GM12878 (cell line): ENCODE measurements around the gene WBP2NL. TPM values are rescaled to one million over a fixed set of nuclear protein-coding genes. Genes with fewer than 3 reads are reported as not detected.

Experiments used
- ATAC-seq: fragments of 200-7000 bp; cut with Tn5 transposase; 3 replicates; pipeline ENCODE4 v1.9.1; 2020; ENCODE audit warnings: mild to moderate bottlenecking, moderate library complexity
- BruUV-seq: library from RNA; stranded (reverse); fragments of 400-500 nt; replicated peaks from 2 replicates; lab custom pipeline; 2021; lab: Mats Ljungman, UMichigan
- CTCF ChIA-PET: fragments of 300-600 bp; sonication (Branson Sonifier 250); formaldehyde crosslinking; extraction: SDS; loops from one replicate; lab custom pipeline; 2021; ENCODE audit warnings: inconsistent platforms; lab: Yijun Ruan, JAX
- POLR2A ChIA-PET: fragments of 350-600 bp; formaldehyde crosslinking; extraction: SDS; loops from one replicate; lab custom pipeline; 2021; ENCODE audit warnings: inconsistent platforms; lab: Charles Lee
- RAD21 ChIA-PET: fragments of 300-600 bp; sonication (Branson Sonifier 250); formaldehyde crosslinking; loops from one replicate; lab custom pipeline; 2023; ENCODE audit warnings: antibody characterized with exemption; ENCODE audit not compliant: unreplicated experiment; lab: Charles Lee
- SMC1A ChIA-PET: fragments of 300-600 bp; sonication (Branson Sonifier 250); formaldehyde crosslinking; loops from one replicate; lab custom pipeline; 2023; ENCODE audit not compliant: unreplicated experiment, uncharacterized antibody; lab: Charles Lee
- DNase-seq: peaks from one replicate; pipeline ENCODE4 v3.0.0-alpha.2; 2011; ENCODE audit warnings: low read depth, low spot score
- FAIRE-seq: peaks from 3 replicates; lab custom pipeline; 2011; peaks lifted over from hg19 to GRCh38; lab: Jason Lieb, UNC
- H2AFZ ChIP-seq: 2 replicates; pipeline ENCODE4 v1.6.0; 2011; ENCODE audit warnings: low read depth, low read length, control low read depth; ENCODE audit not compliant: control insufficient read depth
- H3K27ac ChIP-seq: 2 replicates; pipeline ENCODE4 v1.5.1; 2011; ENCODE audit warnings: control low read depth; ENCODE audit not compliant: control insufficient read depth, insufficient read depth
- H3K27me3 ChIP-seq, 2 experiments: replicated peaks in 1 of 2; 2 replicates each; pipeline versions ENCODE4 v1.6.0 to v1.6.1; 2011; ENCODE audit warnings: low read length in 1 of 2; ENCODE audit not compliant: control insufficient read depth in 2 of 2, insufficient read depth in 2 of 2
- H3K36me3 ChIP-seq, 2 experiments: 2 replicates each; pipeline ENCODE4 v1.5.1; 2011; ENCODE audit warnings: low read length in 1 of 2; ENCODE audit not compliant: control insufficient read depth in 2 of 2, insufficient read depth in 2 of 2
- H3K4me1 ChIP-seq: 2 replicates; pipeline ENCODE4 v1.6.1; 2011; ENCODE audit warnings: mild to moderate bottlenecking, low read length, moderate library complexity, mixed read lengths; ENCODE audit not compliant: control insufficient read depth, insufficient read depth
- H3K4me2 ChIP-seq: 2 replicates; pipeline ENCODE4 v1.6.0; 2011; ENCODE audit warnings: control low read depth; ENCODE audit not compliant: control insufficient read depth, insufficient read depth
- H3K4me3 ChIP-seq: fragments of 200-600 bp; sonication (generic); 2 replicates; pipeline ENCODE4 v1.5.1; 2016
- H3K79me2 ChIP-seq: 2 replicates; pipeline ENCODE4 v1.6.0; 2011; ENCODE audit warnings: low read length; ENCODE audit not compliant: control insufficient read depth, insufficient read depth
- H3K9ac ChIP-seq: 2 replicates; pipeline ENCODE4 v1.8.0; 2011; ENCODE audit warnings: low read length, control low read depth, mixed read lengths; ENCODE audit not compliant: control insufficient read depth, insufficient read depth
- H3K9me3 ChIP-seq: replicated peaks from 3 replicates; pipeline ENCODE4 v1.5.1; 2011; ENCODE audit warnings: mild to moderate bottlenecking, low read length; ENCODE audit not compliant: control insufficient read depth, insufficient read depth
- H4K20me1 ChIP-seq: 2 replicates; pipeline ENCODE4 v1.6.0; 2011; ENCODE audit not compliant: control insufficient read depth, insufficient read depth
- BMI1 ChIP-seq: fragments of 450-650 bp; IDR thresholded peaks from 2 replicates; pipeline ENCODE4 v1.6.1; 2016; ENCODE audit warnings: mild to moderate bottlenecking, moderate library complexity, borderline replicate concordance
- IKZF1 ChIP-seq: fragments of 450-650 bp; conservative IDR thresholded peaks from 2 replicates; pipeline ENCODE4 v1.6.1; 2017; ENCODE audit warnings: antibody characterized with exemption, mild to moderate bottlenecking
- IKZF2 ChIP-seq, 2 experiments: fragments of 450-650 bp; IDR thresholded peaks; 2 replicates each; pipeline ENCODE4 v1.6.1; 2017; ENCODE audit warnings: mild to moderate bottlenecking in 2 of 2, moderate library complexity in 2 of 2
- MXI1 ChIP-seq: fragments of 150-350 bp; IDR thresholded peaks from 2 replicates; pipeline ENCODE4 v1.6.1; 2011; ENCODE audit warnings: low read depth, mild to moderate bottlenecking, inconsistent platforms, low read length, improper control_type of control experiment
- NFXL1 ChIP-seq: fragments of 450-650 bp; IDR thresholded peaks from 2 replicates; pipeline ENCODE4 v1.6.1; 2017; ENCODE audit warnings: antibody characterized with exemption, mild to moderate bottlenecking, borderline replicate concordance
- REST ChIP-seq: IDR thresholded peaks from 2 replicates; pipeline ENCODE4 v1.6.1; 2012; ENCODE audit warnings: mild to moderate bottlenecking, low read depth, low read length
- RUNX3 ChIP-seq: IDR thresholded peaks from 2 replicates; pipeline ENCODE4 v1.6.1; 2012; ENCODE audit warnings: low read length, inconsistent platforms
- SKIL ChIP-seq: fragments of 450-650 bp; IDR thresholded peaks from 2 replicates; pipeline ENCODE4 v1.6.1; 2017; ENCODE audit warnings: mild to moderate bottlenecking, low read depth, inconsistent platforms; ENCODE audit not compliant: poor library complexity, severe bottlenecking
- SPI1 ChIP-seq: IDR thresholded peaks from 2 replicates; pipeline ENCODE4 v1.6.1; 2011; ENCODE audit warnings: low read depth, mild to moderate bottlenecking, low read length, moderate library complexity, borderline replicate concordance; ENCODE audit not compliant: insufficient read depth
- WGBS: methylation state at CpG from one replicate; pipeline ENCODE4 v1.1.6; 2016; ENCODE audit warnings: low lambda C conversion rate; ENCODE audit not compliant: insufficient replicate concordance, insufficient coverage; ENCODE audit errors: missing lambda C conversion rate; 5-methylcytosine and 5-hydroxymethylcytosine counted together
- in situ Hi-C: fragments of 300-500 bp; cut with MboI; formaldehyde crosslinking; loops from 9 replicates; pipeline ENCODE4 v1.14.3; 2018; ENCODE audit warnings: mixed read lengths
- intact Hi-C: fragments of 100-400 bp; cut with micrococcal nuclease; formaldehyde crosslinking; loops from one replicate; pipeline ENCODE4 v1.14.2; 2022; ENCODE audit not compliant: unreplicated experiment
- polyA plus RNA-seq, 11 experiments: library from polyadenylated mRNA; depleted of rRNA in 4 of 11; unstranded in 6 of 11; stranded (reverse) in 5 of 11; fragments of >200 nt; fragmentation: Nextera tagmentation in 4 of 11; fragmentation: Illumina TruSeq in 1 of 11; extraction: Ambion mirVana in 4 of 11; extraction: Trizol in 1 of 11; gene quantifications; 1 replicate in 1 of 11; 2 replicates in 10 of 11; pipeline versions ENCODE4 v1.2.1 to v1.2.3, GENCODE V29; 2011 to 2016; ENCODE audit warnings: inconsistent platforms in 2 of 11, missing spikeins in 2 of 11, low read depth in 1 of 11
- total RNA-seq, 4 experiments: library from RNA; depleted of rRNA in 3 of 4; stranded (reverse); fragments of >200 nt in 3 of 4; fragmentation: Illumina TruSeq in 1 of 4; extraction: Trizol in 1 of 4; gene quantifications; 2 replicates each; pipeline versions ENCODE4 v1.2.1 to v1.2.3, GENCODE V29; 2013 to 2021
- TF ChIP-seq, protein P1 (sequence below): fragments of 450-650 bp; conservative IDR thresholded peaks from 2 replicates; pipeline ENCODE4 v1.6.1; 2017; ENCODE audit warnings: mild to moderate bottlenecking, moderate library complexity

The WBP2NL gene
- total and polyA plus RNA-seq, 10 of the 15 experiments (the other 5 are each of a cell fraction or from before 2014, with no cell fraction given) = 0.46 to 1.9 (median 1.3) TPM

GRCh38 chr22:42068291-42068690 is 69.7 kb downstream of the WBP2NL start (continued):
- TF ChIP-seq NFXL1 = no peak
- no peak for TF ChIP-seq MXI1
- TF ChIP-seq, all 136 proteins: peak for 0

GRCh38 chr22:42069801-42070516 is 71.4 kb downstream of the WBP2NL start:
- peaks cover 19% of the 10 kb centered on the region for H3K4me1 ChIP-seq
- H3K9ac ChIP-seq = peak overlapping the region; percentile 85
- TF ChIP-seq IKZF1 (peak; percentile 8; the same call in 1 of the 2 replicates), BMI1 (no peak), SKIL (no peak), SPI1 (peak; percentile 79), IKZF2 (IDR thresholded peaks at IDR 0.05) (0 out of 4 replicates have a peak, but pooled peaks of 1 of the 2 experiments have one; percentile 5), RUNX3 (0 out of 2 replicates have a peak, but pooled peaks have one; percentile 4), REST (no peak)
- TF ChIP-seq, protein P1, sequence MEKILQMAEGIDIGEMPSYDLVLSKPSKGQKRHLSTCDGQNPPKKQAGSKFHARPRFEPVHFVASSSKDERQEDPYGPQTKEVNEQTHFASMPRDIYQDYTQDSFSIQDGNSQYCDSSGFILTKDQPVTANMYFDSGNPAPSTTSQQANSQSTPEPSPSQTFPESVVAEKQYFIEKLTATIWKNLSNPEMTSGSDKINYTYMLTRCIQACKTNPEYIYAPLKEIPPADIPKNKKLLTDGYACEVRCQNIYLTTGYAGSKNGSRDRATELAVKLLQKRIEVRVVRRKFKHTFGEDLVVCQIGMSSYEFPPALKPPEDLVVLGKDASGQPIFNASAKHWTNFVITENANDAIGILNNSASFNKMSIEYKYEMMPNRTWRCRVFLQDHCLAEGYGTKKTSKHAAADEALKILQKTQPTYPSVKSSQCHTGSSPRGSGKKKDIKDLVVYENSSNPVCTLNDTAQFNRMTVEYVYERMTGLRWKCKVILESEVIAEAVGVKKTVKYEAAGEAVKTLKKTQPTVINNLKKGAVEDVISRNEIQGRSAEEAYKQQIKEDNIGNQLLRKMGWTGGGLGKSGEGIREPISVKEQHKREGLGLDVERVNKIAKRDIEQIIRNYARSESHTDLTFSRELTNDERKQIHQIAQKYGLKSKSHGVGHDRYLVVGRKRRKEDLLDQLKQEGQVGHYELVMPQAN = 0 out of 2 replicates have a peak, but pooled peaks have one; percentile 63
- intact Hi-C loops = loop anchor here (5.0 kb wide), 1 partner anchor 103 kb away; the partner anchor contains the start of gene SEPTIN3
- peak; percentile 38 for ATAC-seq
- no peak for DNase-seq
- peak overlapping the region; percentile 99 for H2AFZ ChIP-seq
- RAD21 ChIA-PET = interaction anchor here (1.0 to 1.6 kb wide), 8 partner anchors 8 to 374 kb away, joined by 3 to 5 read pairs (median 4); partner anchors contain the start of gene NDUFA6
- WGBS = 7% methylated on average over 19 of the region's 19 CpGs
- POLR2A ChIA-PET = interaction anchor here (0.6 to 3.0 kb wide), 5 partner anchors 9 to 39 kb away, joined by 3 to 21 read pairs (median 6); partner anchors contain the start of genes NDUFA6 and SMDT1
- peaks cover 2% of the 10 kb centered on the region; the same call in 1 of the 2 replicates for H4K20me1 ChIP-seq
- in situ Hi-C loops = no loop called here
- peak overlapping the region; percentile 82 for H3K4me2 ChIP-seq
- H3K27ac ChIP-seq = peak overlapping the region; percentile 88
- H3K9me3 ChIP-seq = no peaks in the 10 kb centered on the region
- BruUV-seq = TSS peak; percentile 90
- peaks cover 8 to 13% of the 10 kb centered on the region in 2 experiments for H3K36me3 ChIP-seq
- H3K79me2 ChIP-seq = peaks cover 10% of the 10 kb centered on the region
- peak; percentile 57 for FAIRE-seq
- no peaks in the 10 kb centered on the region for H3K27me3 ChIP-seq
- CTCF ChIA-PET = interaction anchor here (0.6 to 1.9 kb wide), 6 partner anchors 11 to 514 kb away, joined by 3 to 8 read pairs (median 6); partner anchors contain the start of gene NDUFA6
- SMC1A ChIA-PET = interaction anchor here (1.0 to 2.6 kb wide), 7 partner anchors 10 to 103 kb away, joined by 3 to 11 read pairs (median 3); partner anchors contain the start of gene SMDT1
- peak overlapping the region; percentile 83 for H3K4me3 ChIP-seq
